ENCODE data around the gene PPP2R5A. TPM values are rescaled to one million over a fixed set of nuclear protein-coding genes. Genes with fewer than 3 reads are reported as not detected.
A peak's percentile ranks its signal among the peaks of the same experiment; 100 is the strongest.

Gene PPP2R5A
- total and polyA plus RNA-seq, 2 of the 13 experiments (the other 11 are each of a cell fraction or from before 2014, with no cell fraction given), result 22.0 to 31.4 TPM

- H3K4me1 ChIP-seq (ENCODE audit: insufficient read depth, low read length), result peaks cover 17% of the 10 kb centered on the region
- peak overlapping the region; percentile 5 for H3K27ac ChIP-seq (ENCODE audit: extremely low read length, insufficient read depth, low read length)
- no peak overlapping the region for H3K4me2 ChIP-seq (ENCODE audit: low read depth, low read length)
- H3K9ac ChIP-seq (ENCODE audit: insufficient read depth, low read depth, low read length), result no peak overlapping the region
- no peak for FAIRE-seq
- H2AFZ ChIP-seq (ENCODE audit: low read length), result no peak overlapping the region
- in situ Hi-C loops (cut with HindIII; ENCODE audit: extremely low pct_ligation_motif_present, low pct_unique_long_range_greater_than_20kb) (no loop called here), intact Hi-C loops (cut with micrococcal nuclease; ENCODE audit: unreplicated experiment) (no loop called here)
- no peak for DNase-seq (ENCODE audit: low spot score)
- TF ChIP-seq, protein P1, sequence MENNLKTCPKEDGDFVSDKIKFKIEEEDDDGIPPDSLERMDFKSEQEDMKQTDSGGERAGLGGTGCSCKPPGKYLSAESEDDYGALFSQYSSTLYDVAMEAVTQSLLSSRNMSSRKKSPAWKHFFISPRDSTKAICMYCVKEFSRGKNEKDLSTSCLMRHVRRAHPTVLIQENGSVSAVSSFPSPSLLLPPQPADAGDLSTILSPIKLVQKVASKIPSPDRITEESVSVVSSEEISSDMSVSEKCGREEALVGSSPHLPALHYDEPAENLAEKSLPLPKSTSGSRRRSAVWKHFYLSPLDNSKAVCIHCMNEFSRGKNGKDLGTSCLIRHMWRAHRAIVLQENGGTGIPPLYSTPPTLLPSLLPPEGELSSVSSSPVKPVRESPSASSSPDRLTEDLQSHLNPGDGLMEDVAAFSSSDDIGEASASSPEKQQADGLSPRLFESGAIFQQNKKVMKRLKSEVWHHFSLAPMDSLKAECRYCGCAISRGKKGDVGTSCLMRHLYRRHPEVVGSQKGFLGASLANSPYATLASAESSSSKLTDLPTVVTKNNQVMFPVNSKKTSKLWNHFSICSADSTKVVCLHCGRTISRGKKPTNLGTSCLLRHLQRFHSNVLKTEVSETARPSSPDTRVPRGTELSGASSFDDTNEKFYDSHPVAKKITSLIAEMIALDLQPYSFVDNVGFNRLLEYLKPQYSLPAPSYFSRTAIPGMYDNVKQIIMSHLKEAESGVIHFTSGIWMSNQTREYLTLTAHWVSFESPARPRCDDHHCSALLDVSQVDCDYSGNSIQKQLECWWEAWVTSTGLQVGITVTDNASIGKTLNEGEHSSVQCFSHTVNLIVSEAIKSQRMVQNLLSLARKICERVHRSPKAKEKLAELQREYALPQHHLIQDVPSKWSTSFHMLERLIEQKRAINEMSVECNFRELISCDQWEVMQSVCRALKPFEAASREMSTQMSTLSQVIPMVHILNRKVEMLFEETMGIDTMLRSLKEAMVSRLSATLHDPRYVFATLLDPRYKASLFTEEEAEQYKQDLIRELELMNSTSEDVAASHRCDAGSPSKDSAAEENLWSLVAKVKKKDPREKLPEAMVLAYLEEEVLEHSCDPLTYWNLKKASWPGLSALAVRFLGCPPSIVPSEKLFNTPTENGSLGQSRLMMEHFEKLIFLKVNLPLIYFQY (CRISPR knock-in tag; IDR thresholded peaks at IDR 0.05; ENCODE audit: borderline replicate concordance), result no peak
- no peak for TF ChIP-seq ZNF335 (CRISPR knock-in tag; IDR thresholded peaks at IDR 0.05)
- TF ChIP-seq PAXIP1 (CRISPR knock-in tag; conservative IDR thresholded peaks at IDR 0.05), result 0 out of 2 replicates have a peak, but pooled peaks have one; percentile 3
- ChIA-PET POLR2A (interaction anchor here (1.0 kb wide), 1 partner anchor 24 kb away, joined by 3 read pairs; no protein-coding TSS in a partner anchor), CTCF (ENCODE audit: low intra/inter-chr PET ratio, low total read pairs) (no interaction called here)
- no peaks in the 10 kb centered on the region; a peak in 1 of 5 replicates for H3K27me3 ChIP-seq (ENCODE audit: control insufficient read depth in 1 of 2, insufficient read depth in 2 of 2, low read length in 2 of 2)
- peaks cover 82% of the 10 kb centered on the region for H3K79me2 ChIP-seq (ENCODE audit: insufficient read depth, low read length)
- ATAC-seq, result no peak
- H4K20me1 ChIP-seq (ENCODE audit: insufficient read depth, low read length), result peaks cover 40% of the 10 kb centered on the region
- no peak overlapping the region for H3K4me3 ChIP-seq (replicated peaks in 1 of 3; ENCODE audit: insufficient read depth in 1 of 3, low read depth in 2 of 3, low read length in 3 of 3)
- WGBS (ENCODE audit: low lambda C conversion rate), result 91% methylated on average over 3 of the region's 3 CpGs
- H3K36me3 ChIP-seq (replicated peaks in 1 of 2; ENCODE audit: control insufficient read depth in 1 of 2, insufficient read depth in 2 of 2, low read length in 2 of 2), result peaks cover 0 to 16% of the 10 kb centered on the region in 2 experiments; a peak in 1 of 5 replicates
- no TSS peak for BruUV-seq (replicated peaks)
- no peaks in the 10 kb centered on the region for H3K9me3 ChIP-seq (ENCODE audit: low read length)
These were observed 25.2 kb downstream of the PPP2R5A start for GRCh38 chr1:212310383-212310782.

All from HepG2 (cell line).